K562 (cell line): ENCODE results near the gene EHBP1L1. TPM values are rescaled to one million over a fixed set of nuclear protein-coding genes. Genes with fewer than 3 reads are reported as not detected.

Source experiments
- ATAC-seq: fragments of 200-7000 bp; cut with Tn5 transposase; 3 replicates; pipeline ENCODE4 v1.9.1; 2020; ENCODE audit warnings: moderate library complexity
- BruUV-seq: library from RNA; stranded (reverse); fragments of 400-500 nt; replicated peaks from 2 replicates; lab custom pipeline; 2021; lab: Mats Ljungman, UMichigan
- CTCF ChIA-PET: fragments of 300-600 bp; formaldehyde crosslinking; extraction: SDS; loops from one replicate; lab custom pipeline; 2021; ENCODE audit warnings: low intra/inter-chr PET ratio; lab: Yijun Ruan, JAX
- POLR2A ChIA-PET: fragments of 300-600, 350-650 bp; sonication (Branson Sonifier 250); formaldehyde crosslinking; extraction: SDS; loops from one replicate; lab custom pipeline; 2021; ENCODE audit warnings: antibody characterized with exemption, inconsistent platforms; lab: Yijun Ruan, JAX
- DNase-seq, 4 experiments: peaks; one replicate each; pipeline versions ENCODE4 v3.0.0 to v3.0.0-alpha.2; 2011 to 2018; ENCODE audit warnings: low spot score in 3 of 4, mixed read lengths in 3 of 4; ENCODE audit errors: extremely low read depth in 1 of 4
- FAIRE-seq: peaks from 2 replicates; lab custom pipeline; 2011; peaks lifted over from hg19 to GRCh38; lab: Jason Lieb, UNC
- H2AFZ ChIP-seq: 2 replicates; pipeline ENCODE4 v1.6.0; 2011; ENCODE audit warnings: low read depth, low read length, control low read depth, inconsistent platforms
- H3K27ac ChIP-seq: fragments of 200-600 bp; 3 replicates; pipeline ENCODE4 v1.8.0; 2011; ENCODE audit warnings: low read depth, mild to moderate bottlenecking, control low read depth, inconsistent platforms, low read length, moderate library complexity, mixed read lengths; ENCODE audit errors: extremely low read depth
- H3K27me3 ChIP-seq, 2 experiments: fragments of 300-600 bp in 1 of 2; 2 replicates in 1 of 2; 3 replicates in 1 of 2; pipeline versions ENCODE4 v1.6.0 to v1.8.0; 2011; ENCODE audit warnings: inconsistent platforms in 2 of 2, low read length in 2 of 2, mild to moderate bottlenecking in 1 of 2, mixed read lengths in 1 of 2, moderate library complexity in 1 of 2; ENCODE audit not compliant: control insufficient read depth in 2 of 2, insufficient read depth in 2 of 2
- H3K36me3 ChIP-seq: fragments of 300-600 bp; 3 replicates; pipeline ENCODE4 v1.8.0; 2011; ENCODE audit warnings: mild to moderate bottlenecking, low read length, inconsistent platforms; ENCODE audit not compliant: control insufficient read depth, insufficient read depth
- H3K4me1 ChIP-seq, 2 experiments: fragments of 200-600 bp in 1 of 2; replicated peaks in 1 of 2; 2 replicates in 1 of 2; 3 replicates in 1 of 2; pipeline versions ENCODE4 v1.5.1 to v1.8.0; 2011; ENCODE audit warnings: inconsistent platforms in 2 of 2, low read length in 2 of 2, mild to moderate bottlenecking in 1 of 2, mixed read lengths in 1 of 2, moderate library complexity in 1 of 2; ENCODE audit not compliant: control insufficient read depth in 2 of 2, insufficient read depth in 2 of 2
- H3K4me2 ChIP-seq: 2 replicates; pipeline ENCODE4 v1.6.1; 2011; ENCODE audit warnings: low read length, control low read depth, inconsistent platforms, mixed read lengths; ENCODE audit not compliant: insufficient read depth
- H3K4me3 ChIP-seq: fragments of 200-600 bp; sonication (generic), shearing (Covaris generic); 2 replicates; pipeline ENCODE4 v1.5.1; 2016; ENCODE audit warnings: control low read depth, inconsistent platforms
- H3K79me2 ChIP-seq: fragments of 200-600 bp; 3 replicates; pipeline ENCODE4 v1.8.0; 2011; ENCODE audit warnings: low read length, inconsistent platforms; ENCODE audit not compliant: control insufficient read depth, insufficient read depth
- H3K9ac ChIP-seq, 2 experiments: 2 replicates each; pipeline versions ENCODE4 v1.6.0 to v1.6.1; 2011; ENCODE audit warnings: low read depth in 2 of 2, low read length in 2 of 2, control low read depth in 1 of 2, inconsistent platforms in 1 of 2, mild to moderate bottlenecking in 1 of 2, mixed read lengths in 1 of 2; ENCODE audit not compliant: insufficient read depth in 1 of 2
- H3K9me1 ChIP-seq: one replicate; pipeline ENCODE4 v1.6.0; 2011; ENCODE audit warnings: inconsistent platforms, mild to moderate bottlenecking, low read length, moderate library complexity; ENCODE audit not compliant: control insufficient read depth, insufficient read depth
- H3K9me3 ChIP-seq: replicated peaks from 2 replicates; pipeline ENCODE4 v1.5.1; 2011; ENCODE audit warnings: low read depth, low read length, inconsistent platforms; ENCODE audit not compliant: control insufficient read depth, insufficient read depth
- H4K20me1 ChIP-seq: replicated peaks from 2 replicates; pipeline ENCODE4 v1.6.1; 2011; ENCODE audit warnings: low read length, inconsistent platforms, mixed read lengths; ENCODE audit not compliant: control insufficient read depth, insufficient read depth
- EGR1 ChIP-seq: fragments of 450-650 bp; conservative IDR thresholded peaks from 2 replicates; pipeline ENCODE4 v1.6.1; 2017; ENCODE audit warnings: mild to moderate bottlenecking
- NCOA6 ChIP-seq: fragments of 450-650 bp; IDR thresholded peaks from 2 replicates; pipeline ENCODE4 v1.6.1; 2017; ENCODE audit warnings: mild to moderate bottlenecking
- POLR2G ChIP-seq: fragments of 200-400 bp; formaldehyde crosslinking; IDR thresholded peaks from 2 replicates; pipeline ENCODE4 v1.6.1; 2017; ENCODE audit warnings: low read depth, mild to moderate bottlenecking, antibody characterized with exemption, low read length, moderate library complexity
- RBM14 ChIP-seq: fragments of 200-400 bp; formaldehyde crosslinking; IDR thresholded peaks from 2 replicates; pipeline ENCODE4 v1.6.1; 2018; ENCODE audit warnings: low read depth, mild to moderate bottlenecking, low read length, moderate library complexity, borderline replicate concordance; ENCODE audit not compliant: insufficient read depth
- RFX1 ChIP-seq: fragments of 450-650 bp; IDR thresholded peaks from 2 replicates; pipeline ENCODE4 v1.6.1; 2016; ENCODE audit warnings: mild to moderate bottlenecking, moderate library complexity
- ZBTB33 ChIP-seq: sonication (generic); formaldehyde crosslinking; IDR thresholded peaks from 2 replicates; pipeline ENCODE4 v1.8.1; 2023; ENCODE audit warnings: mild to moderate bottlenecking, missing genetic modification reagents
- ZNF224 ChIP-seq: sonication (generic); formaldehyde crosslinking; IDR thresholded peaks from 2 replicates; pipeline ENCODE4 v1.8.0; 2022; ENCODE audit warnings: mild to moderate bottlenecking, missing genetic modification reagents
- WGBS: fragments of 100-300 bp; shearing (Covaris generic); methylation state at CpG from one replicate; pipeline ENCODE4 v1.1.6; 2016; ENCODE audit warnings: low coverage, mixed read lengths; ENCODE audit not compliant: insufficient coverage; ENCODE audit errors: missing lambda C conversion rate; 5-methylcytosine and 5-hydroxymethylcytosine counted together
- in situ Hi-C: fragments of 300-500 bp; cut with MboI; formaldehyde crosslinking; loops from 4 replicates; pipeline ENCODE4 v1.15.0; 2018; ENCODE audit warnings: inconsistent platforms, mixed read lengths
- intact Hi-C: fragments of 100-400 bp; cut with micrococcal nuclease; formaldehyde crosslinking; loops from 2 replicates; pipeline ENCODE4 v1.14.2; 2022
- polyA plus RNA-seq, 8 experiments: library from polyadenylated mRNA; depleted of rRNA in 4 of 8; stranded (reverse) in 5 of 8; unstranded in 3 of 8; fragments of >200 nt; fragmentation: Nextera tagmentation in 2 of 8; fragmentation: Illumina TruSeq in 1 of 8; extraction: Ambion mirVana in 2 of 8; extraction: Trizol in 1 of 8; gene quantifications; 2 replicates each; pipeline versions ENCODE4 v1.2.1 to v1.2.3, GENCODE V29; 2011 to 2014; ENCODE audit warnings: inconsistent platforms in 1 of 8, missing spikeins in 1 of 8
- total RNA-seq, 7 experiments: library from RNA; depleted of rRNA in 6 of 7; stranded (reverse); fragments of >200 nt in 6 of 7; fragmentation: Illumina TruSeq in 2 of 7; extraction: Trizol in 2 of 7; gene quantifications; 2 replicates each; pipeline versions ENCODE4 v1.2.1 to v1.2.3, GENCODE V29; 2011 to 2021; ENCODE audit warnings: low replicate concordance in 1 of 7
- TF ChIP-seq, protein P1 (sequence below): fragments of 250-450 bp; sonication (Bioruptor Pico); IDR thresholded peaks from 2 replicates; pipeline ENCODE4 v1.5.0; 2021

EHBP1L1 gene
- total and polyA plus RNA-seq, 9 of the 15 experiments (the other 6 are each of a cell fraction or from before 2014, with no cell fraction given) = 0.03 to 87.1 (median 26.3) TPM

DNA sequence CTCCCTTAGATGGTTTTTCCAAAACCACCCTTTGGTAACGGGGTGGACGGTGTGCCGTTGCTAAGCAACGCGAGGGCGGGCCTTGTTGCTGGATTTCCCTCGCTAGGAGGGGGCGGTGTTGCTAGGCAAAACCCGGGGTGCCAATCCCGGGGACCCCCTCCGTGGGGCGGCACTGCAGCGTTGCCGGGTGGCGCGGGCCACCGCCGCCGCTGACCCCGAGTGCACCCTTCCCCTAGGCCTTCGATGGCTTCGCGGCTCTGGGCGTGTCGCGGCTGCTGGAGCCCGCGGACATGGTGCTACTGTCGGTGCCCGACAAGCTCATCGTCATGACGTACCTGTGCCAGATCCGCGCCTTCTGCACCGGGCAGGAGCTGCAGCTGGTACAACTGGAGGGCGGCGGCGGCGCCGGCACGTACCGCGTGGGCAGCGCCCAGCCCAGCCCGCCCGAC is 8.9 kb downstream of the EHBP1L1 start:
- DNase-seq = peak in 1 of 4 experiments; percentile 45
- H2AFZ ChIP-seq = no peak overlapping the region
- intact Hi-C loops (loop anchor here (5.0 kb wide), 1 partner anchor 42 kb away; no protein-coding TSS in a partner anchor), in situ Hi-C loops (no loop called here)
- no TSS peak for BruUV-seq
- H4K20me1 ChIP-seq = 0 out of 2 replicates have a peak, but pooled peaks cover 4% of the 10 kb centered on the region
- FAIRE-seq = peak; percentile 52
- H3K27ac ChIP-seq = no peak overlapping the region
- H3K4me3 ChIP-seq = no peak overlapping the region
- TF ChIP-seq NCOA6 = no peak
- 0 out of 2 replicates have a peak, but pooled peaks have one; percentile 10 for TF ChIP-seq EGR1
- TF ChIP-seq, protein P1, sequence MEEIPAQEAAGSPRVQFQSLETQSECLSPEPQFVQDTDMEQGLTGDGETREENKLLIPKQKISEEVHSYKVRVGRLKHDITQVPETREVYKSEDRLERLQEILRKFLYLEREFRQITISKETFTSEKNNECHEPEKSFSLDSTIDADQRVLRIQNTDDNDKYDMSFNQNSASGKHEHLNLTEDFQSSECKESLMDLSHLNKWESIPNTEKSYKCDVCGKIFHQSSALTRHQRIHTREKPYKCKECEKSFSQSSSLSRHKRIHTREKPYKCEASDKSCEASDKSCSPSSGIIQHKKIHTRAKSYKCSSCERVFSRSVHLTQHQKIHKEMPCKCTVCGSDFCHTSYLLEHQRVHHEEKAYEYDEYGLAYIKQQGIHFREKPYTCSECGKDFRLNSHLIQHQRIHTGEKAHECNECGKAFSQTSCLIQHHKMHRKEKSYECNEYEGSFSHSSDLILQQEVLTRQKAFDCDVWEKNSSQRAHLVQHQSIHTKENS (CRISPR knock-in tag) = no peak
- no peak for TF ChIP-seq ZNF224
- TF ChIP-seq RFX1 = peak; percentile 82
- TF ChIP-seq ZBTB33 = peak; percentile 96
- peak; percentile 48; the same call in 1 of the 2 replicates for TF ChIP-seq POLR2G
- TF ChIP-seq RBM14 = no peak
- ChIA-PET CTCF (no interaction called here), POLR2A (interaction anchor here (0.7 to 2.8 kb wide), 5 partner anchors 9 to 289 kb away, joined by 3 to 11 read pairs (median 5); partner anchors contain the start of genes EHBP1L1, FAM89B and ZNRD2)
- WGBS = 98% methylated on average over 15 of the region's 46 CpGs
- peaks cover 70% of the 10 kb centered on the region; the same call in 2 of the 3 replicates for H3K36me3 ChIP-seq
- H3K27me3 ChIP-seq = no peaks in the 10 kb centered on the region
- no peak for ATAC-seq
- H3K79me2 ChIP-seq = peaks cover 3% of the 10 kb centered on the region; the same call in 1 of the 3 replicates
- H3K9me1 ChIP-seq = peaks cover 4% of the 10 kb centered on the region
- peaks cover 16 to 70% of the 10 kb centered on the region in 2 experiments for H3K4me1 ChIP-seq
- H3K9me3 ChIP-seq = no peaks in the 10 kb centered on the region
- H3K4me2 ChIP-seq = no peak overlapping the region
- no peak overlapping the region for H3K9ac ChIP-seq
